HG03175 (cell line): ENCODE measurements around the gene RHOT2.
"Not testable (repeated sequence)": the region's sequence is repeated elsewhere in the genome, so short reads cannot be mapped to it uniquely, and the experiment has no call there.

Experiments
- ATAC-seq: cut with Tn5 transposase; IDR thresholded peaks from one replicate; pipeline ENCODE4 v1.9.1; 2021; ENCODE audit warnings: mild to moderate bottlenecking, moderate library complexity; ENCODE audit not compliant: unreplicated experiment

The RHOT2 gene

GRCh38 chr16:712740-713250 is 44.9 kb downstream of the RHOT2 start:
- not testable (repeated sequence) for ATAC-seq

- ATAC-seq = no peak
These were observed 46.1 kb downstream of the RHOT2 start for GRCh38 chr16:714079-714478.

GRCh38 chr16:714558-715476 is 46.9 kb downstream of the RHOT2 start, which contains the start of gene METRN:
Gene METRN, plus strand, starts transcription at chr16:715118. Its CDS starts 172 bp downstream, at chr16:715290.
- ATAC-seq = peak; percentile 75

- peak; percentile 9 for ATAC-seq
These were observed 47.7 kb downstream of the RHOT2 start for GRCh38 chr16:715477-716199.

GRCh38 chr16:716200-716568 is 48.3 kb downstream of the RHOT2 start:
- ATAC-seq = no peak

GRCh38 chr16:716768-717325 is 48.9 kb downstream of the RHOT2 start:
- ATAC-seq = no peak

- ATAC-seq = no peak
These were observed 49.7 kb downstream of the RHOT2 start for GRCh38 chr16:717450-718245.

- no peak for ATAC-seq
These were observed 50.5 kb downstream of the RHOT2 start for GRCh38 chr16:718389-718788.

GRCh38 chr16:718922-719321 is 51.0 kb downstream of the RHOT2 start:
- no peak for ATAC-seq

GRCh38 chr16:719815-720446 is 52.0 kb downstream of the RHOT2 start:
- ATAC-seq = no peak

- ATAC-seq = peak; percentile 26
These were observed 52.6 kb downstream of the RHOT2 start for GRCh38 chr16:720447-720989.

- peak; percentile 66 for ATAC-seq
These were observed 53.2 kb downstream of the RHOT2 start, which contains the start of gene ANTKMT for GRCh38 chr16:720990-721764. Gene ANTKMT, plus strand, starts transcription at chr16:721146. Its CDS starts 129 bp downstream, at chr16:721275.

- no peak for ATAC-seq
These were observed 54.0 kb downstream of the RHOT2 start for GRCh38 chr16:721765-722540.

GRCh38 chr16:722835-723633 is 55.1 kb downstream of the RHOT2 start:
- no peak for ATAC-seq

- no peak for ATAC-seq
These were observed 55.8 kb downstream of the RHOT2 start for GRCh38 chr16:723695-724094.
